Stimulated activated CD8-positive, alpha-beta memory T cell treated with anti-CD3 and anti-CD28 coated beads, Interleukin-15, amount 100 ng/mL, for 24 hours (primary cell): ENCODE measurements around the gene PAX5.
A peak's percentile ranks its signal among the peaks of the same experiment; 100 is the strongest.
"Not testable (repeated sequence)": the region's sequence is repeated elsewhere in the genome, so short reads cannot be mapped to it uniquely, and the experiment has no call there.

ENCODE experiments used
- DNase-seq: peaks from one replicate; pipeline ENCODE4 v3.0.0-alpha.2; 2020; ENCODE audit warnings: low read depth

Gene PAX5

DNA sequence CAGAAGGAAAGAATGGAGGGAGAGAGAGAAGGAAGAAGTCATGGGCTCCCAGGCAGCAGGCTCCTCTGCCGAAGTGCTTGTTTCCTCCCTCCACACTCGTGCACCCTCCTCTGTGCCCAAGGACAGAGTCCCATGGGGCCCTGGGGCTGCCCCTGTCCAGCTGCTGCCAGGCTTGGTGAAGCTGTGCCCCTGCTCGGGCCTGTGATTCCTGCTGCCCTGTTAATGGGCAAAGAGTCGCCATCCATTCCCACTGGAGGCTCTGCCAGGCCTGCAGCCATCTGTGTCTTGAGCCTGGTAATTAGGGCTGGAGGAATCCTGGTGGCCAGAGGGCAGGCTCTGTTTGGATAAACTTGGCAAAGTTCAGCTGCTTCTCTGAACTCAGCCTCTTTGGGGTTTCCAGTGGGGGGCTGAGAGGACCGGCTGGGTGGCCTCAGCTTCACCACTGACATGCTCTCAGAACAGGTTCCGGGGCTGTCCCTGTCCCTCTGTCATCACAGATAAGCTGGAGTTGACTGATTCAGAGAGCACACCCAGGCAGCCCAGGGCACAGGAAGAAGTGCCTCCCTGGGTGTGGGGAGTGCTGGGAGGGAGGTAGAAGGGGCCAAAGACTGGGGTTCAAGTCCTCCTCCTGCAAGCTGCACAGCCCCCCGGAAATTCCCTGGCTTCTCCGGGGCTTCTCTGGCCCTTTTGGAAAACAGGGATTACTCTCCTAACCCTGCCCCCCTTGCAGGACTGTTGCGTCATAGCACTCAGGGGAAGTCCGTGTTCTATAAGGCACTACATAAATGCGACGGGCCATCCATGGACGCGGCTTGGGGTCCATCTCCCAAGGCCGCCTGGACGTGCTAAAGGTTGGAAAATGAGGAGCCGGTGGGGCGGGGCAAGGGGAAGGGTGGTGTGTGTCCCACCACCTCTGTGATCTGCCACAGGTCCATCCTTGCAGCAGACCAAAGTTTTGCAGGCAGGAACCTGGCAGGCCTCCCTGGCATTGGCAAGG, 154.8 kb downstream of the PAX5 start:
- no peak for DNase-seq

DNA sequence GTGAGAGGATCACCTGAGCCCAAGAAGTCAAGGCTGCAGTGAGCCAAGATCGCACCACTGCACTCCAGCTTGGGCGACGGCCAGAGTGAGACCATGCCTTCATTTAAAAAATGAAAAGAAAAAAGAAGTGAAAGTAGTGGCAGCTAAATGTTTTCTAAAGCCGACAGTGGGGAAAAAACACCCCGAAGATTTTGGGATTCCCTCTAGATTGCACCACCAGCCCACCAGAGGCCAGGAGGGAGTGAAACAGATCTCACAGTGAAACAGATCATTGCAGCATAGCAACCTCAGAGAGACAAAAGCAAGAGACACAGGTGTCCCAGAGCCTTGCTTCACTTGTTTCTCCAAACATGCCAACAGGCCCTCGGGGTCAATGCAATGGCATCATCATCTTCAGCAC, 156.8 kb downstream of the PAX5 start:
- no peak for DNase-seq

DNA sequence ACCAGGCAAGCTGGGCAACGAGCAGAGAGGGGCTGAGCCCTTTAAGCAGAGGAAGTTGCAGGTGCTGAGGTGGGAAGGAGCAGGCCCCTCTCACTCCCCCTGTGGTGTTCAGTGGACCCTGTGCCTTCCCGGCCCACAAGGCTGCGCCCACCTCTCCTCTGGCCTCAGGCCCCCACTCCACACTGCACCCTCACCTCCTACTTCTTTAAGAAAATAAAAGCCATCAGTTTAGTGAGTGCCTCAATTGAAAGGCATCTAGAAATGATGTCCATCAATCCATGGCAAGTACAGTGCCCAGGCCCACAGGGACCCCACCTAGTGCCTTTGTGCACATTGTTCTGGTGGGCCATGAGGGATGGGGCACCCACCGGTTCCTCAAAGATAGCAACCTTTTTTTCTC, 158.0 kb downstream of the PAX5 start:
- DNase-seq: no peak

DNA sequence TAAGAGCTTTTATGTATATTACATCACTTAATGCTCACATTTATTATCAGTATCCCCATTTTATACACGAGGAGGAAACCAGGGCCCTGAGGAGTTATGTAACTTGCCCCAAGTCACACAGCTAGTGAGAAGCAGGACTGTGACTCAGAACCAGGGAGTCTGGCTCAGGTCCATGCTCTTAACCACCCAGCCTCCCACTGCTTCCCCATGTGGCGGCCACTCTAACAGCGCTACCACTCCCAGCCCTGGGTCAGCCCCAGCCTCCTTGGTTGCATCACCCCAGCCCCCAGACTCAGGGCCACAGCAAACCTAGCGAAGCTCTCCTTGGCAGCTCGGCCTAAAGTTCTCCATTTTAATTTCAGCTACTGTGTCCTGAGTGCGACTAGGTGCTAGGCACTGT, 159.1 kb downstream of the PAX5 start:
- no peak for DNase-seq

DNA sequence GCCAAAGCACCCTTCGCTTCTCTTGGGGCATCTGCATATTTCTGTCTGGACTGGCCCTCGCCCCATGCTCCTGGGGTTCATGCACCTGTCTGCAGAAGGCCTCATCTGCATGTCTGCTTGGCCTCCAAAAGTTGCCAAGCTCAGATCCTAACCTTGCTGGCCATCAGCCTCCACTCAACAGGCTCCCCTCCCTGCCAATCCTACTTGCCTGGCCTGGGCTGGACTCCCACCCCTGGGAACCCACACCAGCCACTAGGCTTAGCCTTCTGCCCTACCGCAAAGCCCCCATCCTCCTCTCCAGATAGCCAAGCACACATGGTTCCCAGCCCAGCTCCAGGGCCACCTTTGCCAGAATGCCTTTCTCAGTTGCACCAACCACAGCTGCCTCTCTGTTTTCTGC, 159.8 kb downstream of the PAX5 start:
- no peak for DNase-seq

DNA sequence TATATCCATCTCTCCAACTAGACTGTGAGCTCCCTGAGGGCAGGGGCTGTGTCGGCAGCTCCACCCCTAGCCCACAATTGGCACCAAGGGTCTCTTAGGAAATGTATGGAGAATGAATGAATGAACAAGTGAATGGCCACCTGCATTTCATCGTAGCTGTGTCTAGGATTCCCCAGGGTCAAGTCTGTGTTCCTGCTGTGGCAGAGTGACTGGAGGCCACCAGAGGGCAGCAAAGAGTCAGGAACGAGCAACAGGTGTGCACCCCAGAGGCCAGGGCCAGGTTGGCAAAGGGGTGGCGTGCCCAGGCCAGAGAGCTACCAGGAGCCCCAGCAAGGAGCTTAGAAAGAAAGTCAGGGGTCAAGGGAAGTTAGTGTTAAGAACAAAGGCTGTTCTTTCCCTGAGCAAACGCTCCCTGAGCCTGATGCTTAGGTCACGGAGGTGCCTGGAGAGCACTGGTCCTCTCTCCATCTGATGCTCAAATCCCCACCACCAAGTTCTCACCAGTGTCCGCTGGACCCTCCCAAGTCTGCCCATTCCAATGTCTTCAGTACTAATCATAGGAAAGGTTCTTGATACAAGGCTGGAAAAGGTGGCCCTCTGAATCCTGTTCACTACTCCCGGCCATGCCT, 160.7 kb downstream of the PAX5 start:
- DNase-seq: peak; percentile 53

DNA sequence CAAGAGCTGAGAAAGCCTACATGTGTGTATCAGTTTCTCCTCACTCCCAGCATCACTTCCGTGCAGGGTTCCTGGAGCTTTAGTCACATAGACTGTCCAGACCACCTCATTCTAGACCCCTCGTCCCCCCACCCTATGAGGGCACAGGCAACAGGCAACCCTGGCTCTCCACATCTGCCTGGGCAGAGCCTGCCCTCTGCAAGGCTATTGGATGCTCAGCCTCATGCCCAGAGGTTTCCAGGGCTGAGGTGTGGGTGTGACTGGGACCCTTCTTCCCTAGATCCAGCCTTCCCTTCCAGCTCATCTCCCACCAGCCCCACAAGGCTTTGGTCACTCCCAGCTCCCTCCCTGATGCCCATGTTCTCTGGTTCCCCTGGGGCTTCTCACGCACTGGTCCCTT, 161.4 kb downstream of the PAX5 start:
- no peak for DNase-seq

DNA sequence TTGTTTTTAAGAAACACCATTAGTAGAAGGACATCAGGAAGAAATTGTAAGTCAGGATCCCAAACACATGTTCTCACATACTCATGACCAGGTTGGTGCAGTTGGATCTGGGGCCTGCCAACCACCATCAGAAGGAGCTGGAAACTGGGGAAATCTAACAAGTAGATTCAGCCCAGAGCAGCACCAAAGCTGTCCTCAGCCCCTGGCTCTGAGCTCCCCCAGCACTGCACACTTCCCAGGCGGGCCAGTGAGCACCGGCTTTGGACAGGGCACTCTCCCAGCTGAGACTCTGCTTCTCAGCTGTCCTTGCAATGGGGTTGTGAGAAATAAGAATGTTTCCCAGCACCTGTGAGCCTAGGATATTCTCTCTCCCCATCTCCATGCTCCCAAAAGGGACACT, 162.5 kb downstream of the PAX5 start:
- DNase-seq: no peak

DNA sequence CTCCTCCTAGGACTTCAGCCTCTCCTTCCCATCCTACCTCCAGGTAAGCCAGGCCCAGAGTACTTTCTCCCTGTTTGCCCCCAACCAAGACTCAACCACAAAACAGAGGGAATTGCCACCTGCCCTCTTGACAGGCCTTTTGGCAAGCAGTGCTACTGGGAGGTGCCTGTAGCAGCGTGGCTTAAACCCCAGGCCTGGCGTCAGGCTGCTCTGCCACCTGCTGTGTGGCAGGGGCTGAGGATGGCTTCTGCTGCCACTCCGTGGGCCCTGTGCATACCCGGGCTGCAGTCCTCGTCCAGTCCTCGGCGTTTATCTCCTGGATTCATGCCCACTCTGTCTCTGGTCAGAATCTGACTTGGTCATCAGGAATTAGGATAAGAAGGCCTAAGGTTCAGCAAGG, 163.1 kb downstream of the PAX5 start:
- no peak for DNase-seq

DNA sequence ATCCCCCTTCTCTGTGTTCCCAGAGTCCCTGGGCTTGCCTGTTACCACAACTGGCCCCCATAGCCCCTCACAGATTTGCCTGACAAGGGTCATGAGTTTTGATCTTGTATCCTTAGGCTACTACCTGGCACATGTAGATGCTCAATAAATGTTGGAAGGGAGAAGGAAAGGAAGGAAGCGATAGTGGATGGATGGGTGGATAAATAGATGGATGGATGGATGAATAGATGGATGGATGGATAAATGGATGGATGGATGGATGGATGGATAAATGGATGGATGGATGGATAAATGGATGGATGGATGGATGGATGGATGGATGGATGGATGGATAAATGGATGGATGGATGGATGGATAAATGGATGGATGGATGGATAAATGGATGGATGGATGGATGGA, 164.5 kb downstream of the PAX5 start:
- DNase-seq: not testable (repeated sequence)

DNA sequence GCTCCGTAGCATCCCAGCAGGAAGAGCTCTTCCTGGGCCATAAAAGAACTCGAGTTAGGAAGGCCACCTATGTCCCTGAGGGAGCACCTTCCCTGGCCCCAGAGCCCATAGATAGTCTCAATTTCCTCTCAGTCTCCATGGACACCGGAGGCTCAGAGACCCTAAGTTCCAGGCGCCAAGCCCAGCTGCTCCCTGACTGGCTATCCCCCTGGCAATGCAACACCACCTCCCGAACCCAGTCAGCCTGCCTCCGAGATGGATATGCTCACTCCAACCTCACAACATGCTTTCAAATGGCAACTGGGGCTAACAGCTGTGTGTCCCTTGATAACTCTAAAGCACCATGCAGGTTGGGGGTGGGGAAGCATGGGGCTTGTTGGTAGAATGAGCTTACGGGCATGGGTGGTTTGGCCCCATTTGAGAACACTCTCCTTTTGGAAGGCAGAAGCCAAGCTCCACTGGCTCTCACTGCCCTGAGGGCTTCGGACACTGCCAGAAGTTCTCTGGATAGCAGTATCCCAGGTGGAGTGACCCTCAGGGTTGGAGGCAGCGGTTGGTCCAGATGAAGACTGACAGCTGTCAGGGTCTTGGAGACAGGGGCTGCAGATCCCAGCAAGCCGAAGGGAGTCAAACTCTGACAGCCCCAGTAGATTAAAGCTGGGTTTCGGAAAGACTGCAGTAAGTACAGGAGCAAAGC, 165.3 kb downstream of the PAX5 start:
- DNase-seq: no peak

DNA sequence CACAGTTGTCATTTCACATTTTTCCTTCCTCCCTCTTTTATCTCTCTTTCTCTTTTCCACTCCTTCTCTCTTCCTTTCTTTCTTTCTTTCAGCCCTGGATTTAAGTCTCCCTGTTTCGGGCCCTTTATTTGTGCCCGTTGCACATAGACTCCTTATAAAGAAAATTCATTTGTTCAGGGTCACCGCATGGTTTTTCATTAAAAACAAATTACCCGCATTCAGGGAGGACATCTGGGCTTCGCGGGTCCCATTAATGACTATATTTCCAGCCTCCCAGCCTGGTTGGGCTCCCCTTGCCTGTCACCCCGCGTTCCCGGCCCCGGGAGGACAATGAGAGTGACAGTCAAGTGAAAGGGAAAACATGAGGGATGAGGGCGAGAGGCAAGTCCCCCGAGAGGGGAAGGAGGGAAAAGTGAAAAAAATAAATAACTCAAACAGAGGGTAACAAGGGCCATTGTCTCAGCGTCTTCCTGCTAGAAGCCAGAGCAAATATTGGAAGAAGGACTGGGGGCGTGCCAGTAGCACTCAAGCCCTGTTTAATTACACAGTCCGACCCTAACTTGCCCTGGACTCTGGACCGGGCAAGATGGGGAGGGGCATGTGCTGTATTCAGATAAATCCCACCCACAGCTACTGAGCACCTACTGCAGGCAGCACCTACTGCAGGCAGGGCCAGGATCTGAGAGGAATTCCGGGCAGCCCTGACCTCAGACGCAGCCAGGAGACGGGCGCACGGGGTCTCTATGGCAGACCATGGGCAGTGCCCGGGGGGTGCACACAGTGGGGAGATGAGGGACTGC, 166.2 kb downstream of the PAX5 start:
- DNase-seq: no peak

DNA sequence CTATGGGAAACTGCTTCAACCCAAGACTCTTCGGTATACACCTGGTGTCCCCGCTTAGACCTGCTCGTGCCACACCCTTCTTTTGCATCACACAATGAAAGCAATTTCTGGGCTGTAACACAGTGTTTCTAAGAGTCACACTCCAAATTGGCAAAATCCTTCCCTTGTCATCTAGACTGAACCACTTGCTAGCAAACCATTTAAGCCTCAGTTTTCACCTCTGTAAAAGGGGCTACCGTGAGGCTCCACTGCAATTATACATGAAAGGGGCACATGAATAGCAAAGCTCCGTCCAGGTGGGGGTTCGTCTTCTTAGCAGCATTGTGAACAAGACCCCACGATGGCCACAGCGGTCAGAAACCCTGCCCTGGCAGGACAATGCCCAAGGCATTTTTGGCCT, 166.8 kb downstream of the PAX5 start:
- no peak for DNase-seq

DNA sequence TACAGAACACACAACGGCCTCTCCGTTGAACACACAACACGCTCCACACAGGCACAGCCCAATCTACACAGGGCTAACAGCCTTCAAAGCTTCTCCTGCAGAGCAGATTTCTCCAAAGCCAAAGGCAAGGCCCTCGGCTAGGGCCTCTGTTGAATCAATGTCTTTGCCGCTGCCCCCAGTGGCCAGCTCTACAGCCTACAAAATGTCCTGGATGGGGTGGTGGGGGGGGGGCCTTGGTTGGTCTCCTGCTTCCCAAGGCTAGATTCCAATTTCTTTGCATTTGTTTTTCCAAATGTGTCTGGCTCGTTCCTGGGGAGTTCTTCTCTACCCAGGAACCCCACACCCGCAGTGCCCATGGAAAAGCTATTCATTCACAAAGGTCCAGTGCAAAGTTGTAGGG, 167.2 kb downstream of the PAX5 start:
- DNase-seq: no peak

DNA sequence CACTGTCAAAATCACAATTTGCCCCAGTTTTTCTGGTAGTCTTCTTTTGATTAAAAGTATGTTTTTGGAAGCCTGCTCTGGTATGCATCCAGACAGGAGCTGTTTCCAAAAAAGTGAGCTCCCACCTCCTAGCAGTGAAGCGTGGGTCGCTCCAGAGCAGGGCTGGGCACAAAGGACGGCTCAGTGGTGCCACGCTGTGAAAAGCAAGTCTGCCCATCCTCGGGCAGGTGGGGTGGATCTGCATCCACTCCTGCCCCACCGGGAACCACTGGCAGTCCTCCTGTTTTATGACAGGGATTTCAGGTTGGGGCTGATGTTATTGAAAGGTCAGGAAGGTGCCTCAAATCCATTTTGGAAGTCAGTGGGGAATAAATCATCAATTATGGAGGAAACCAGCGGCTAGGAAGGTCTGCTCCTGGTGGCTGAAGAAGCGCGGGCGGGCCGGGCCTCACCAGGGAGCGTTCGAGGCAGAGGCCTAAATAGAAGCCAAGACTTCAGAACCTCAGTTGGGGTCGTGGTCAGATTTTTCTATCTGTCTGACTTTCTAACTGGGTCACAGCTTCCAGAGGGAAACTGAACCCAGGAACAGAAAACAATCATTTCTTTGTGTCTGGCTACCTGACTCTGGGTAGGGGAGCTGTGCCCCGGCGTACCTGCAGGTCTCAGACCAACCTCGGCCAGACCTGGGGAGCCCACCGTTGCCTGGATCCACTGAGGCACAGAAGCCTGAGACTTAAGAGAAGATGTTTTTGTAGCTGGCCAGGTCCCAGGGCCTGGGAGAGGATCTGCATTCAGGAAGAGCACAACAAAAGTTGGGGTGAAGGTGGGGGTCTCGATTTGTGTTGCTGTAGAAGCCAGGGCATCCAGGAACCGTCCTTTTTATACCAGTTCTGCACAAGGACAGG, 168.1 kb downstream of the PAX5 start:
- no peak for DNase-seq

DNA sequence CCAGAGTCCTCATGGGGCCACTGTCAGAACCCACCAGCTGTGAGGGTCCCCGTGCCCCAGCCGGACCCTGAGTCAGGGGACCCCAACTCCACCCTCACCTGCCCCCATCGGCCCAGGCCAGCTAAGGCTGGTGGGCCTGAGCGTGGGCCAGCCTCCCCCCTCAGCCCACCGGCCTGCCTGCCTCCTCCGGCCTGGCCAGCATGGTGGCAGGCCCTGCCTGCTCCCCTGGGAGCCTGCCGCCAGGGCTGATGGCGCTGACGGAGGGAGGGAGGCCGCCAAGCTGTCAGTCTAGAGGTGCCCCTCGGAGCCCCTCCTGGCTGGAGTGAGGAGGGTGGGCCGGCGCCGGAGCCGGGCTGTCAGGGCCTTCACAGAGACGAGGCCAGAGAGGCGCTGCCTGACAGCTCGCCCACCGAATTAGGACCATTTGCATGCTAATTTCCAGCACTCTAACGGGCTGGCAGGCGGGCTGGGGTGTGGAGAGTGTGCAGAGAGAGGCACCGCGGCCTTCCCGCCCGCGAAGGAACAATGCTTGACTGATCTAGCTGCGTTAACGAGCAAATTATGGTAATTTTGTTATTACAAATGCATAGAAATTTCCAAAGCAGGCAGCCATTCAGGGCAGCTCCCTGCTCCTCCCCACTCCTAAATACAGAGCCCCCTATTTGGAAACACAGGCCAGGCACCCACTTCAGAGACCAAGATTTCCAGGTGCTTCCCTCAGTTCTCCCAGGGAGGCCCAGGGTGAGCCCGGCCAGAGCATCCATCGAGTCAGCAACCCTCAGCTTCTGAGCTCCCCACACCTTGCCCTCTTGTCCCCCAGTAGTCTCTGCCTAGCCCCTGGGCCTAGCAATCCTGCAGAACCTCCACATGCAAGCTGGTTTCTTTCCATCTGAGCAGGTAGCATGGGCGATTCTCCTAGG, 169.3 kb downstream of the PAX5 start:
- DNase-seq: no peak

DNA sequence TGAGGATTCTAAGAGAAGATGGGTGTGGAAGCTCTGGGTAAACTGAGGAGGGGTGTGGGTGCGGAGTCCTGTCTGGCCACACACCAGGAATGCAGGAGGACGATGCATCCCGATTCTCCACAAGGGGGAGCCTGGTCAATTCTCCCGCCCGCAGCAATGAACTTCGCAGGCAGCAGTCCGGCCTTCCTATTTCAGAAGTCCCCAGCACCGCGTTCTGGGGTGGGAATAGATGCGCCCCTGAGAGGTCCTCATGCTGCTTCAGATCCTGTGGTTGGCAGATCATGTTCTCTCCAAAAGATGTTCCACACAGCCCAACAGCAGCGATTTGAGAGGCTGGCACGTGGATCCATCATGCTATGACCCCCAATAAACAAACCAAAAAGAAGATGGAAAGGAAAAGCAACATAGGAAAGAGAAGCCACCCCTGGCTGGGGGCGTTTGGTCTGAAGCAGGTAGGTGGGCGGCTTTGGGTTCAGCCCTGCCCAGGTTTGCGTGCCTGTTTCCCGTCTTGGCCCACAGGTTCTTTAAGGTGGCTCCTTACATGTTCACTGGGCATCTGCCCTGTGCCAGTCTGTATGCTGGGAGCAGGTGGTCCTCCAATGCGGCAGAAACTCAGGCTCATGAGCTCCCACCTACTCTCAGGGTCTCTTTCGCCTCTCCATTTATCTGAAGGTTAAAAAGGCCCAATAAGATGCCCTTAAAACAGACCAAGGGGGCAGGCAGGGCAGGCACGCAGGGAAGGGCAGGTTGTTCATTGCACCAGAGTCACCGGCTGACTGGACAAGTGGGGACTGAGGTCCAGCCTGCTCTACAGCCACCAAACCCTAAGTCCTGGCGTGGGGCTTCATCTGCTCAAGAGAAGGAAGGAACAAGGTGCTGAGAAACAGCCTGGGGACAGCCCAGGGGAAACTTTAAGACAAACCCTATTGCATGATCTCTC, 171.6 kb downstream of the PAX5 start:
- no peak for DNase-seq

DNA sequence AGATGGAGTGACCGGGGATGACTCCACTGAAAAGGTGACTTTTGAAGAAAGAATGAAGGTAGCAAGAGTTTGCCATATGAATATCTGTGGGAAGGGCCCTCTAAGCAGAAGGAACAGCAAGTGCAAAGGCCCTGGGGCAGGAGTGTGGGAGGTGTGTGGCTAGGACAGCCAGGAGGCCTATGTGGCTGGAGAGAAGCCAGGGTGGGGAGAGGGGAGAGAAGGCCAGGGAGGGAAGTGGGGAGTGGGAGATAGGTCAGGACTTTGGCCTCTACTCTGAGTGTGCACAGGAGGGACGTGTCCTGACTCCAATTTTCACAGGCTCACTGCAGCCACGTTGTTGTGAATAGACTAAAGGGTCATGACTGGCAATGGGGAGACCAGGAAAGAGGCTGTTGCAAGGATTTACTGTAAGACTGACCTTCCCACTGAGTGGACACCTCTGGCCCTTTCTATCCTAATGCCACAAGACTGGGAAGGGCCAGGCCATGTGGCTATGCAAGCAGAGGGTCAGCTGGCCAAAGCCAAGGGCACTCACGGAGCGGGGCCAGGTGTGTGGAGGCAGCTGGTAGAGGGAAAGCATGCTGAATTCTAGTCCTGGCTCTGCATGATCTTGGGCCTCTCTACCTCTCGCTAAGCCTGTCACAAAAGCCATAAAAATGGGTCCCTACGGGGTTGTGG, 172.4 kb downstream of the PAX5 start:
- DNase-seq: no peak
